ENCODE results near the gene RNF169. TPM values are rescaled to one million over a fixed set of nuclear protein-coding genes. Genes with fewer than 3 reads are reported as not detected.

Gene RNF169
- total and polyA plus RNA-seq, 4 donors = 0.60 to 11.0 (median 5.1) TPM

- H3K27me3 ChIP-seq (ENCODE audit: control insufficient read depth in 4 of 4, insufficient read depth in 4 of 4, low read length in 3 of 4) = no peaks in the 10 kb centered on the region
- H3K27ac ChIP-seq (ENCODE audit: low read depth in 1 of 2, low read length in 2 of 2) = no peak overlapping the region
- H3K9me3 ChIP-seq (ENCODE audit: control insufficient read depth in 4 of 4, low read length in 3 of 4) = no peaks in the 10 kb centered on the region
- H3K9ac ChIP-seq (ENCODE audit: low read depth in 1 of 2, low read length in 2 of 2) = no peak overlapping the region
- TF ChIP-seq EGR1 (IDR thresholded peaks at IDR 0.05; ENCODE audit: low read depth in 2 of 2) (no peak), ZBTB33 (IDR thresholded peaks at IDR 0.05) (no peak), NR2F2 (IDR thresholded peaks at IDR 0.05) (no peak), FOXA2 (IDR thresholded peaks at IDR 0.05) (no peak)
- H3K4me1 ChIP-seq (ENCODE audit: control insufficient read depth in 4 of 4, insufficient read depth in 4 of 4, low read length in 3 of 4) = peaks cover 0 to 3% (median 1%) of the 10 kb centered on the region in 4 donors
- H3K36me3 ChIP-seq (ENCODE audit: control insufficient read depth in 4 of 4, insufficient read depth in 3 of 4, low read depth in 1 of 4, low read length in 3 of 4) = peaks cover 7 to 17% (median 12%) of the 10 kb centered on the region in 4 donors
- DNase-seq (ENCODE audit: low spot score) = no peak
- H3K4me3 ChIP-seq (ENCODE audit: low read depth in 1 of 3, low read length in 3 of 3) = no peak overlapping the region
Observed at GRCh38 chr11:74786574-74786973, 37.9 kb downstream of the RNF169 start.

GRCh38 chr11:74791333-74792100 lies 42.9 kb downstream of the RNF169 start:
- no peaks in the 10 kb centered on the region for H3K4me1 ChIP-seq (ENCODE audit: control insufficient read depth in 4 of 4, insufficient read depth in 4 of 4, low read length in 3 of 4)
- H3K9me3 ChIP-seq (ENCODE audit: control insufficient read depth in 4 of 4, low read length in 3 of 4) = no peaks in the 10 kb centered on the region
- TF ChIP-seq CTCF (IDR thresholded peaks at IDR 0.05; ENCODE audit: low read depth, low read length, missing input control) (no peak), ATF3 (IDR thresholded peaks at IDR 0.05) (no peak), REST (IDR thresholded peaks at IDR 0.05) (no peak), YY1 (IDR thresholded peaks at IDR 0.05) (no peak), GABPA (IDR thresholded peaks at IDR 0.05 in 1 of 2, conservative IDR thresholded peaks at IDR 0.05 in 1 of 2) (no peak), TAF1 (conservative IDR thresholded peaks at IDR 0.05) (no peak), RAD21 (IDR thresholded peaks at IDR 0.05) (no peak), EGR1 (IDR thresholded peaks at IDR 0.05; ENCODE audit: low read depth in 2 of 2) (no peak), FOXA2 (IDR thresholded peaks at IDR 0.05) (no peak)
- H3K36me3 ChIP-seq (ENCODE audit: control insufficient read depth in 4 of 4, insufficient read depth in 3 of 4, low read depth in 1 of 4, low read length in 3 of 4) = peaks cover 9 to 22% (median 20%) of the 10 kb centered on the region in 4 donors
- no peak overlapping the region for H3K4me3 ChIP-seq (ENCODE audit: low read depth in 1 of 3, low read length in 3 of 3)
- no peak overlapping the region for H3K9ac ChIP-seq (ENCODE audit: low read depth in 1 of 2, low read length in 2 of 2)
- H3K27me3 ChIP-seq (ENCODE audit: control insufficient read depth in 4 of 4, insufficient read depth in 4 of 4, low read length in 3 of 4) = no peaks in the 10 kb centered on the region
- 92% methylated on average over 9 of the region's 9 CpGs for WGBS
- no peak for DNase-seq (ENCODE audit: low spot score)
- no peak overlapping the region for H3K27ac ChIP-seq (ENCODE audit: low read depth in 1 of 2, low read length in 2 of 2)

All from liver (tissue), 9 donors.